Activated CD4-positive, alpha-beta T cell treated with anti-CD3 and anti-CD28 coated beads, Interleukin-2, amount 10 ng/mL, durations not matched to agents 24 days and 14 days (primary cell): ENCODE measurements around the gene CHP2. TPM values are rescaled to one million over a fixed set of nuclear protein-coding genes. Genes with fewer than 3 reads are reported as not detected.
"Not testable (repeated sequence)": the region's sequence is repeated elsewhere in the genome, so short reads cannot be mapped to it uniquely, and the experiment has no call there.

Experiments
- DNase-seq: peaks from one replicate; pipeline ENCODE4 v3.0.0; 2022
- H3K27ac Mint-ChIP-seq: one replicate; pipeline ENCODE4 v1.8.0; 2022; ENCODE audit warnings: mild to moderate bottlenecking, mixed read lengths
- H3K27me3 Mint-ChIP-seq: one replicate; pipeline ENCODE4 v1.8.0; 2022; ENCODE audit warnings: mixed read lengths
- H3K36me3 Mint-ChIP-seq: one replicate; pipeline ENCODE4 v1.8.0; 2022; ENCODE audit warnings: low read depth, mild to moderate bottlenecking, mixed read lengths
- H3K4me1 Mint-ChIP-seq: one replicate; pipeline ENCODE4 v1.8.0; 2021; ENCODE audit warnings: mixed read lengths
- H3K4me3 Mint-ChIP-seq: one replicate; pipeline ENCODE4 v1.8.0; 2022; ENCODE audit warnings: mild to moderate bottlenecking, moderate library complexity, mixed read lengths
- H3K9me3 Mint-ChIP-seq: one replicate; pipeline ENCODE4 v1.8.0; 2021; ENCODE audit warnings: mixed read lengths
- intact Hi-C: fragments of 100-400 bp; cut with micrococcal nuclease; formaldehyde crosslinking; loops from one replicate; pipeline ENCODE4 v1.15.1; 2023
- total RNA-seq: library from RNA; stranded (reverse); gene quantifications from 2 replicates; pipeline ENCODE4 v1.2.3, GENCODE V29; 2022

CHP2 gene
- total RNA-seq, result not detected in 2 replicates

- Mint-ChIP-seq H3K4me1 (no peaks in the 10 kb centered on the region), H3K27me3 (peaks cover 53% of the 10 kb centered on the region), H3K36me3 (no peaks in the 10 kb centered on the region), H3K9me3 (no peaks in the 10 kb centered on the region), H3K4me3 (no peak within 1 kb of the TSS), H3K27ac (no peak within 1 kb of the TSS)
- intact Hi-C loops, result no loop called here
- no peak for DNase-seq
These were observed at the start of gene CHP2 for GRCh38 chr16:23754594-23755483. Gene CHP2 (plus strand): TSS chr16:23755026. CDS start chr16:23755050, 24 bp downstream.

- Mint-ChIP-seq H3K36me3 (no peaks in the 10 kb centered on the region), H3K27me3 (peaks cover 3% of the 10 kb centered on the region), H3K27ac (no peak overlapping the region), H3K4me3 (no peak overlapping the region), H3K4me1 (no peaks in the 10 kb centered on the region), H3K9me3 (peaks cover 14% of the 10 kb centered on the region)
- DNase-seq, result no peak
- intact Hi-C loops, result no loop called here
These were observed 49.3 kb upstream of the CHP2 start for GRCh38 chr16:23705517-23705902.

GRCh38 chr16:23706439-23706838 is 48.4 kb upstream of the CHP2 start:
- no peaks in the 10 kb centered on the region for H3K4me1 Mint-ChIP-seq
- no peak overlapping the region for H3K27ac Mint-ChIP-seq
- intact Hi-C loops, result no loop called here
- H3K36me3 Mint-ChIP-seq, result no peaks in the 10 kb centered on the region
- no peak overlapping the region for H3K4me3 Mint-ChIP-seq
- H3K9me3 Mint-ChIP-seq, result peaks cover 14% of the 10 kb centered on the region
- DNase-seq, result no peak
- H3K27me3 Mint-ChIP-seq, result peaks cover 3% of the 10 kb centered on the region

- Mint-ChIP-seq H3K4me1 (no peaks in the 10 kb centered on the region), H3K9me3 (peaks cover 9% of the 10 kb centered on the region), H3K27me3 (peaks cover 21% of the 10 kb centered on the region), H3K4me3 (no peak overlapping the region), H3K27ac (no peak overlapping the region), H3K36me3 (no peaks in the 10 kb centered on the region)
- intact Hi-C loops, result no loop called here
- DNase-seq, result no peak
These were observed 45.3 kb upstream of the CHP2 start for GRCh38 chr16:23709536-23709935.

- Mint-ChIP-seq H3K4me3 (no peak overlapping the region), H3K9me3 (peaks cover 9% of the 10 kb centered on the region), H3K27me3 (peaks cover 24% of the 10 kb centered on the region), H3K36me3 (no peaks in the 10 kb centered on the region), H3K27ac (no peak overlapping the region), H3K4me1 (no peaks in the 10 kb centered on the region)
- DNase-seq, result no peak
- intact Hi-C loops, result no loop called here
These were observed 44.8 kb upstream of the CHP2 start for GRCh38 chr16:23710008-23710407.

GRCh38 chr16:23710504-23710903 is 44.3 kb upstream of the CHP2 start:
- Mint-ChIP-seq H3K9me3 (peaks cover 9% of the 10 kb centered on the region), H3K27ac (no peak overlapping the region), H3K4me1 (no peaks in the 10 kb centered on the region), H3K4me3 (no peak overlapping the region), H3K36me3 (no peaks in the 10 kb centered on the region), H3K27me3 (peaks cover 25% of the 10 kb centered on the region)
- DNase-seq, result no peak
- intact Hi-C loops, result no loop called here

GRCh38 chr16:23711785-23712184 is 43.0 kb upstream of the CHP2 start:
- Mint-ChIP-seq H3K27me3 (peaks cover 30% of the 10 kb centered on the region), H3K9me3 (peaks cover 9% of the 10 kb centered on the region), H3K27ac (no peak overlapping the region), H3K36me3 (no peaks in the 10 kb centered on the region), H3K4me3 (no peak overlapping the region), H3K4me1 (no peaks in the 10 kb centered on the region)
- no peak for DNase-seq
- intact Hi-C loops, result no loop called here

- H3K4me3 Mint-ChIP-seq, result no peak within 1 kb of the TSS
- H3K36me3 Mint-ChIP-seq, result no peaks in the 10 kb centered on the region
- H3K27me3 Mint-ChIP-seq, result peaks cover 36% of the 10 kb centered on the region
These were observed 41.9 kb upstream of the CHP2 start, which contains the start of gene ERN2 for GRCh38 chr16:23712976-23713375. Gene ERN2 (minus strand): TSS chr16:23713222. CDS start chr16:23713187, 35 bp downstream.

GRCh38 chr16:23716484-23716883 is 38.3 kb upstream of the CHP2 start:
- Mint-ChIP-seq H3K27me3 (peaks cover 42% of the 10 kb centered on the region), H3K36me3 (no peaks in the 10 kb centered on the region), H3K9me3 (no peaks in the 10 kb centered on the region), H3K4me3 (no peak overlapping the region), H3K27ac (no peak overlapping the region), H3K4me1 (no peaks in the 10 kb centered on the region)
- intact Hi-C loops, result no loop called here
- DNase-seq, result no peak

More at GRCh38 chr16:23712976-23713375, 41.9 kb upstream of the CHP2 start, which contains the start of gene ERN2:
- no peaks in the 10 kb centered on the region for H3K4me1 Mint-ChIP-seq
- no peak for DNase-seq
- peaks cover 9% of the 10 kb centered on the region for H3K9me3 Mint-ChIP-seq
- H3K27ac Mint-ChIP-seq, result no peak within 1 kb of the TSS
- intact Hi-C loops, result no loop called here

- intact Hi-C loops, H3K4me3 Mint-ChIP-seq, H3K36me3 Mint-ChIP-seq, H3K9me3 Mint-ChIP-seq, H3K27ac Mint-ChIP-seq, DNase-seq, H3K4me1 Mint-ChIP-seq: not testable (repeated sequence)
- peaks cover 16% of the 10 kb centered on the region for H3K27me3 Mint-ChIP-seq
These were observed 32.1 kb upstream of the CHP2 start for GRCh38 chr16:23722613-23723240.

- Mint-ChIP-seq H3K27ac (no peak overlapping the region), H3K4me3 (no peak overlapping the region)
These were observed 30.6 kb upstream of the CHP2 start for GRCh38 chr16:23724096-23724784.

GRCh38 chr16:23724785-23725131 is 30.1 kb upstream of the CHP2 start:
- Mint-ChIP-seq H3K36me3 (no peaks in the 10 kb centered on the region), H3K4me3 (no peak overlapping the region), H3K27me3 (peaks cover 11% of the 10 kb centered on the region), H3K27ac (no peak overlapping the region), H3K9me3 (no peaks in the 10 kb centered on the region), H3K4me1 (peaks cover 2% of the 10 kb centered on the region)
- intact Hi-C loops, result no loop called here
- DNase-seq, result no peak

More at GRCh38 chr16:23724096-23724784, 30.6 kb upstream of the CHP2 start:
- Mint-ChIP-seq H3K36me3 (no peaks in the 10 kb centered on the region), H3K9me3 (no peaks in the 10 kb centered on the region), H3K4me1 (peaks cover 2% of the 10 kb centered on the region), H3K27me3 (peaks cover 9% of the 10 kb centered on the region)
- intact Hi-C loops, result no loop called here
- DNase-seq, result no peak

- Mint-ChIP-seq H3K27ac (no peak overlapping the region), H3K36me3 (no peaks in the 10 kb centered on the region), H3K4me1 (peaks cover 2% of the 10 kb centered on the region), H3K9me3 (no peaks in the 10 kb centered on the region), H3K4me3 (no peak overlapping the region), H3K27me3 (peaks cover 13% of the 10 kb centered on the region)
- DNase-seq, result no peak
- intact Hi-C loops, result no loop called here
These were observed 28.1 kb upstream of the CHP2 start for GRCh38 chr16:23726710-23727109.

GRCh38 chr16:23728112-23728477 is 26.7 kb upstream of the CHP2 start:
- no peaks in the 10 kb centered on the region for H3K9me3 Mint-ChIP-seq
- intact Hi-C loops, result no loop called here

More at GRCh38 chr16:23728112-23728477, 26.7 kb upstream of the CHP2 start:
- H3K36me3 Mint-ChIP-seq, result no peaks in the 10 kb centered on the region
- H3K27me3 Mint-ChIP-seq, result peaks cover 12% of the 10 kb centered on the region
- H3K4me3 Mint-ChIP-seq, result no peak overlapping the region
- H3K4me1 Mint-ChIP-seq, result peaks cover 2% of the 10 kb centered on the region
- no peak overlapping the region for H3K27ac Mint-ChIP-seq
- no peak for DNase-seq
